A549 (cell line): ENCODE results near the gene BCKDK.

Experiments
- CTCF ChIP-seq: fragments of >200 bp; sonication (Bioruptor Twin); formaldehyde crosslinking; IDR thresholded peaks from 3 replicates; pipeline ENCODE4 v1.5.1; 2016
- HDAC2 ChIP-seq: fragments of 200-600 bp; sonication (generic); IDR thresholded peaks from 2 replicates; pipeline ENCODE4 v1.6.1; 2016
- POLR2A ChIP-seq: IDR thresholded peaks from 2 replicates; pipeline ENCODE4 v1.6.1; 2012; ENCODE audit warnings: mild to moderate bottlenecking, low read length
- SREBF2 ChIP-seq: fragments of 450-650 bp; IDR thresholded peaks from 2 replicates; pipeline ENCODE4 v1.6.1; 2014; ENCODE audit warnings: mild to moderate bottlenecking, moderate library complexity

- TF ChIP-seq POLR2A (no peak), CTCF (no peak), SREBF2 (no peak), HDAC2 (no peak)
Measured at GRCh38 chr16:31089199-31089598, 19.0 kb upstream of the BCKDK start.
